Activated naive CD8-positive, alpha-beta T cell treated with anti-CD3 and anti-CD28 coated beads, Interleukin-2, amount 50 U/mL, for 16 hours (primary cell): ENCODE data around the gene TBCD.

Source experiments
- DNase-seq: peaks from one replicate; pipeline ENCODE4 v3.0.0-alpha.2; 2020; ENCODE audit warnings: low read depth, low spot score

TBCD gene

DNA sequence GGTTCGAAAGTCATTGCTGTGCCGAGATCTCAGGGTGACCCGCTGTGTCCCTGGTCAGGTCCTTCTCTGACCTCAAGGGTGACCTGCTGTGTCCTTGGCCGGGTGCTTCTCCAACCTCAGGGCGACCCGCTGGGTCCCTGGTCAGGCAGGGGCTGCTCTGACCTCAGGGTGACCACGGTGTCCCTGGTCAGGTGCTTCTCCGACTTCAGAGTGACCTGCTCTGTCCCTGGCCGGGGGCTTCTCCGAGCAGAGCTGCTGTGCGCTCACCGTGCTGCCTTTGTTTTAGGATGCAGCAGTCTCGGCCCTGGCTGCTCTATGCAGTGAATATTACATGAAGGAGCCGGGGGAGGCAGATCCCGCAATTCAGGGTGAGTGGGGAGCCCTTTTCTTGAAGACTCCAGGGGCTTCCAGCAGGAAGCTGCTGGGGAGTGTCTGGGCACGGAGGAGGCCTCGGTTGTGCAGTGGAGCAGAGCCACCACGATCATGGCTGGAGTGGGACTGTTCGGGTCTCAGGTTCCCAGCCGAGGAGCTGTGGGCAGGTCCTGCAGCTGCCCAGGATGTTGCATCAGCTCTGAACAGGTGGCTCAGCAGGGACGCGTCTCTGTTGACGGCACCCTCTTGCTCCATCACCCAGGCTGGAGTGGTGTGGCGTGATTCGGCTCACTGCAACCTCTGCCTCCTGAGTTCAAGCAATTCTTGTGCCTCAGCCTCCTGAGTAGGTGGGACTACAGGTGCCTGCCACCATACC, 171.7 kb downstream of the TBCD start:
- no peak for DNase-seq

DNA sequence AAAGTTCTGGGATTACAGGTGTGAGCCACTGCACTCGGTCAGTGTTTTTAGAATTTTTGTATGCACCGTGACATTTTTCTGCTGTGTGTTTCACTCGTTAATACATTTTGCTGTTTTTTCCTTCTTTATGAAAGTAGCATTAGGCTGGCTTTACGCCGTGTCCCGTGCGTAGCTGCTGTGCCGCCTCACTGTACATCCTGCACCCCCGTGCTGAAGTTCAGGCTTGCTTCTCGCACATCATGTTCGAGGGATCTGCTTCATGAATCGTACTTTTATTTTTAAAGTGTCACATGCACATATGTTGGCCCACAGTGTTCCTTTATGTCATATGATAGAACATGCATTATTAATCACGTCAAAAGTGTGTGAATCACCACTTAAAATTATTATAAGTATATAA, 172.3 kb downstream of the TBCD start:
- DNase-seq, result no peak

DNA sequence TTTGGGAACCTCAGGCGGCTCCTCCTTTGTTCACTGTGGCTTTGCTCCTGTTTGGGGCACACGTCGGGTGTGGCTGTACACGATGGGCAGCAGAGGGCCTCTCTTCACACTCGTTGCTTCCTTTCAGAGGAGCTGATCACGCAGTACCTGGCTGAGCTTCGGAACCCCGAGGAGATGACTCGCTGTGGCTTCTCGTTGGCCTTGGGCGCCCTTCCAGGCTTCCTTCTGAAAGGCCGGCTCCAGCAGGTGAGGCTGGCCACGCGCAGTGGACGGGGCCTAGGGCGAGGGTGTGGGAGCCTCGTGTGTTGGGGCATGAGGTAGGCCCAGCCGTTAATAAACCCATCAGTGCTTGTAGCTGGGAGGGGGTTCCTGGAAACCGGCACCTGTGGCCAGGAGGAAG, 172.9 kb downstream of the TBCD start:
- DNase-seq, result no peak

DNA sequence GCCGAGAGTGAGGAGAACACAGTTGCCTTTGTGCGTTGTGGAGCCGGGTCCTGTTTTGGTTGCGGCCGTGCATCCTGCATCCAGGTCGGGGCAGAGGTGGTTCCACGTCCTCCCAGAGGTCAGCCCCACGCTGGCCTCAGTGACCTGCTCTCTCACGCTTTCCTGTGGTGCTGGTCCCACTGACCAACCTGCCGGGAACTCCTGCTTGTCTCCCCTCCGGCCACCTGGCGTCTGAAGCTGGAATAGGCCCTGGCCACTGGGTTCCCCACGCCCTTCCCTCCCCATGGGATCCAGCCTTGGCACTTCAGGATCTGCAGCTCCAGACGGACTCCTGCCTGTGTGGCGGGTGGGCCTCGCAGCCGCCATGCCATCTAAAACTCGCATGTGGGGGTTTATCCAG, 173.5 kb downstream of the TBCD start:
- DNase-seq, result no peak

DNA sequence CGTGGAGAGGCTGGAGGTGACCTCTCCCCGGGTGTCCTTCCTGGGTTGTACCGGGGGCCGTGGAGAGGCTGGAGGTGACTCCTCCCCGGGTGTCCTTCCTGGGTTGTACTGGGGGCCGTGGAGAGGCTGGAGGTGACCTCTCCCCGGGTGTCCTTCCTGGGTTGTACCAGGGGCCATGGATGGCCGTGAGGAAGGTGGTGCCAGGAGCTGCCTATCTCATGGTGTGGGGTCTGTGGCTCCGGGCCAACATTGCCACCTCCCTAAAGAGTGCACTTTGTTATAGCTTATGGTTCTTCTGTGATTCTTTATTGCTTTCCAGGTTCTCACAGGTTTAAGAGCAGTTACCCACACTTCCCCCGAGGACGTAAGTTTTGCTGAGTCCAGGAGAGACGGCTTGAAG, 174.2 kb downstream of the TBCD start:
- DNase-seq, result no peak

DNA sequence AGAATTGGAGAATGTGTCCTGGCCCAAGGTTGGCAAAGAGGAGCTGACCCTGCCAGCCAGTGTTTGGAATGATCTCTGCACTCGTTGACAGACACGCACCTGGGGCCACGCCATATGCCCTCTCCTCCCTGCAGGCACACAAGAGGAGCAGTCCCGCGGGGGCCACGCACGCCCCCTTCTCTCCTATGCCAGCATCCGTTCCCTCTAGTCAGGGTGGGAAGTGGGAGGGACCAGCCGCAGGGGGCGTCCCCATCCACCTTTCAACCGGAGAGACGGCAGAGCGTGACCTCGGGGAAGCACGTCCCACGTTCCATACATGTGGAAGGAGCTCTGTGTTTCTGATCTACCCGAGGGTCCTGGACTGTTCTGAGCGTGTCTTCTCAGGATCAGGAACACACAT, 174.9 kb downstream of the TBCD start:
- no peak for DNase-seq

DNA sequence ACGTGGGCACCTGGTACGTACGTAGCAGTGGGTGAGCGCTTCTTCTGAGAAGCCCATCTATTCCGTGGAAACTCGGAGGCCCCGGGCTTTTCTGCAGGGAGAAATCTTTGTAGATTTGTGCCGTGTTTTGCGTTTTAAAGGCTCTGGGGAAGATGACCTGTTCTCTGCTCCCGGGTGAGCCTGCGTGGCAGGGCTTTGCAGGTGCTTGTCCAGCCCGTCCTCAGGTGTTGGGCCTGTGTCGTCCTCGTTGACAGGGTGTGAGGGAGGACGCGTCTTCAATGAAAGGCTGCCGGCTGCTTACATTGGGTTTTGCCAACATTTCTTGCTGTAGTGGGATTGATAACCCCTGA, 175.4 kb downstream of the TBCD start:
- no peak for DNase-seq

DNA sequence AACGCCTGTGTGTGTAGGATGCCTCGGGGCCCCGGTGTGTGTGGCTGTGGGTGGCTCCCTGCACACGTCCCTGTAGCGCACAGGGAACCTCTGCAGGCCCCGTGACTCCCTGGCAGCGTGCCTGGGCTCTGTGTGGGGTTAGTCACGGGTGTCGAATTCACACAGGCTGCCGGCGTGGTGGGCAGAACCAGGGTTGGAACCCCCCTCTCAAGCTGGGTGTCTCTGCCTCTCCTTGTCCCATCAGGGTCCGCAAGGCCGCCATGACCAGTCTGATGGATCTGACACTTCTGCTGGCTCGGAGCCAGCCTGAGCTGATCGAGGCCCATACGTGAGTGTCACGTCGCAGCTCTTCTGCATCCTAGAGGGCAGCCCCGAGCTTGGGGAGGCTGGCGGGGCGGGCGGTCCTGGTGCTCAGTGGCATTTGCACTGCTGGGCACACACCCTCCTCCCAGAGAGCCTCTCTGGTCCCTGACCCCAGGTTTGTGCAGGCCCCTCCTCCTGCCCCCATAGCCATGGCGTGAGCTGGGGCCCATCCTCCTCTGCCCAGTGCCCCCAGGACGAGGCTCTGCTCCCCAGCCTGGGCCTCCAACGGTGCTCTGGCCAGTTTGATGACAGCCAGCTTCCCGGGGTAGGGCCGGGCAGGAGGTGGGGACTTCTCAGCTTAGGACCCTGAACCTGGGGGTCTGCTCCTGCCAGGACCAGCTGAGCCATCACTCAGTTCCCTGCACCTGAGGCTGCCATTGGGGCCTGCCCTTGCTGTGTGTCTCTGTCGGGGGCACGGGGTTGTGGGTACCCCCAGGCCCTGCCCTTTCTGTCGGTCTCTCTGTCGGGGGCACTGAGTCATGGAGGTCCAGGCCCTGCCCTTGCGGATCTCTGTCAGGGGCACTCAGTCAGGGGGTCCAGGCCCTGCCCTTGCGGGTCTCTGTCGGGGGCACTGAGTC, 176.1 kb downstream of the TBCD start:
- no peak for DNase-seq

DNA sequence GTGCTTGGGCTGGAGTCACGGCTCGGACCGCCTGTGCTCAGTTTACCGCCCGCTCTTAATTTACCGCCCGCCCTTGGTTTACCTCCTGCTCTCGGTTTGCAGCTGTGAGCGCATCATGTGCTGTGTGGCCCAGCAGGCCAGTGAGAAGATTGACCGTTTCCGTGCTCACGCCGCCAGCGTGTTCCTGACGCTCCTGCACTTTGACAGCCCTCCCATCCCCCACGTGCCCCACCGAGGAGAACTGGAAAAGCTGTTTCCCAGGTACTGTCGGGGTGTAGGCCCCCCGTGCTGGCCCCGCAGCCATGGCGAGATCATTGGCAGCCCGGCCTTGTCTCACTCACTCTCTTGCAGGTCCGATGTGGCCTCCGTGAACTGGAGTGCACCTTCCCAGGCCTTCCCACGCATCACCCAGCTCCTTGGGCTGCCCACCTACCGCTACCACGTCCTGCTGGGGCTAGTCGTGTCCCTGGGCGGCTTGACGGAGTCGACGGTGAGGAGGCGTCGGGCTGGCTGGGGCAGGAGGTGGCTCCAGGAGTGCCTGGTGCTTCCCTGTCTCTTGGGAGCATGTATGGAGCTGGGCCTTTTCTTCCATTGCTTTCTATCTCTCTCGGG, 177.3 kb downstream of the TBCD start:
- no peak for DNase-seq

DNA sequence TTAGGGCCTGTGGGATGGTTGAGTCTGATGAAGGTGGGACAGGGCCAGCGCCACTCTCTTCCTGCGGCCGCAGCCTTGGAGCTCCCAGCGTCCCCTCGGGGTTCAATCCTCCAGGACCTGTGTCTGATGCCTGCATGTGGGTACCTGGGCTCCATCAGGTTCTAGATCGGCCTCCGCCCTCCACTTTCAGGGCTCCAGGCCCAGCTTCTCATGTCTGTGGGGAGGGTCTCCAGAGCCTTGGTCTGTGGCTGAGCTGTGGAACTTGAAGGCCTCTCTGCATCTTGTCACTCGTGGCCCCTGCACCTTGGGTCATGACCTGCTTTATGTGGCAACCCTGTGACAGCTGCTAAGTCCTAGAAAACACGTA, 177.8 kb downstream of the TBCD start:
- DNase-seq, result no peak

DNA sequence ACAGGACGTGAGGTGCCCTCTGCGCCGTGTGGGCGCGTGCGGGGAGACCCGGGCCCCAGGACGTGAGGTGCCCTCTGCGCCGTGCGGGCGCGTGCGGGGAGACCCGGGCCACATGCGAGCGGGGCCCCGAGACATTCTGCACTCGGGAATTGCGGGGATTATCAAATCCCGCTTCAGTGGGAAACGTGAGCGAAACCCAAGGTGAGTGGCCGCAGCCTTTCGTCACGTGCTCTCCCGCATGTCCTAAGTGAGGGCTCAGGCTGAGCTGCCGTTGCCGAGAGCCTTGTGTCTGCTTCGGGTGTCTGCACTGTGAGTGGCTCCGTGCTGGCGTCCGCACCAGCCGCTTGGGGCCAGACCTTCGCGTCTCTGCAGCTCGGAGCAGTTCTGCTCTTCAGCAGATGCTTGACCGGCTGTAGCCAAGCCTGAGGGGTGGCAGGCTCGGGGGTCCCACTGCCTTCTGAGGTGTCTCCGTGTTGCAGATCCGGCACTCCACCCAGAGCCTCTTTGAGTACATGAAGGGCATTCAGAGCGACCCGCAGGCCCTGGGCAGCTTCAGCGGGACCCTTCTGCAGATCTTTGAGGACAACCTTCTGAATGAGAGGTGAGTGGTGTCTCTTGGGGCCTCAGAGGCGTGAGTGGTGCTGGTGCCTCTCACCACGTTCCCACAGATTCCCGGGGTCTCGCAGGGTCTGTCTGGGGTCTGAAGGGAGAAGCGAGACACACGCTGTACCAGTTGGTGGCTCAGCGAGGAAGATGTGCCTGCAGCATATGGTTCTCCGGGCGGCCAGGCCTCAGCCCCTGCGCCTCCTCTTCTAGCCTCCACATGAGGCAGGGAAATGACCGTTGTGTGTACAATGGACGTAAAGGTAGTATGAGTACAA, 178.4 kb downstream of the TBCD start:
- DNase-seq, result no peak

DNA sequence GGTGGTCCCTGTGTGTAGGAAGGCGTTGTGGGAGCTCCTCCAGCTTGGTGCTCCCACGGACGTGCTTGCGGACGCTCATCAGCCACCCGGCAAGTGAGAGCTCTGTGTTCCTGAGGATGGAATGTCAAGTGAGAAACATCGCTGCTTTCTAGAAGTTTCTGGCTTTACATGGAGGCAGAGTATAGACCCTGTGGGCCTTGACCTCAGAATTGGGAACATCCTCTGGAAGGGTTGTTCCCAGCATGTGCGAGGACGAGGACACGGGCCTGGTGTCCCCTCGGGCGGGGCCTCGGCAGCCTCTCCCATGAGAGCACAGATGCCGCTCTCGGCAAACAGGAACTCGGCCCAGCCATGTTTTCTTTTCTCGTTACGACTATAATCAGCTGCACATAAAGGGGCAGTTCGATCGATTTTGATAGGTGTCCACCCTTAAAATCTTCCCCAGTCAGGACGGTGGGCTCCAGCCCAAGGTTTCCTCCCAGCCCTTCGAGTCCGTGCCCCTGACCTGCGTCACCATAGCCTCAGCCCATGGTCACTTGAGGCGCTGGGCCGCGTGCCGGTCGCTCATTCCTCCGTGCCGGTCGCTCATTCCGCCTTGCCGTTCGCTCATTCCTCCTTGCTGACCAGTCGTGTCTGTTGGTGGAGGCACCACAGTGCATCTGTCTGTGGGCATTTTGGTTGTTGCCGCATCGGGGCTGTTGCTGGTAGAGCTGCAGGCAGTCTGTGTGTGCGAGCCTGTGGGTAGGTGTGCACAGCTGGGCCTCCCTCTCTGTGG, 179.2 kb downstream of the TBCD start:
- no peak for DNase-seq

DNA sequence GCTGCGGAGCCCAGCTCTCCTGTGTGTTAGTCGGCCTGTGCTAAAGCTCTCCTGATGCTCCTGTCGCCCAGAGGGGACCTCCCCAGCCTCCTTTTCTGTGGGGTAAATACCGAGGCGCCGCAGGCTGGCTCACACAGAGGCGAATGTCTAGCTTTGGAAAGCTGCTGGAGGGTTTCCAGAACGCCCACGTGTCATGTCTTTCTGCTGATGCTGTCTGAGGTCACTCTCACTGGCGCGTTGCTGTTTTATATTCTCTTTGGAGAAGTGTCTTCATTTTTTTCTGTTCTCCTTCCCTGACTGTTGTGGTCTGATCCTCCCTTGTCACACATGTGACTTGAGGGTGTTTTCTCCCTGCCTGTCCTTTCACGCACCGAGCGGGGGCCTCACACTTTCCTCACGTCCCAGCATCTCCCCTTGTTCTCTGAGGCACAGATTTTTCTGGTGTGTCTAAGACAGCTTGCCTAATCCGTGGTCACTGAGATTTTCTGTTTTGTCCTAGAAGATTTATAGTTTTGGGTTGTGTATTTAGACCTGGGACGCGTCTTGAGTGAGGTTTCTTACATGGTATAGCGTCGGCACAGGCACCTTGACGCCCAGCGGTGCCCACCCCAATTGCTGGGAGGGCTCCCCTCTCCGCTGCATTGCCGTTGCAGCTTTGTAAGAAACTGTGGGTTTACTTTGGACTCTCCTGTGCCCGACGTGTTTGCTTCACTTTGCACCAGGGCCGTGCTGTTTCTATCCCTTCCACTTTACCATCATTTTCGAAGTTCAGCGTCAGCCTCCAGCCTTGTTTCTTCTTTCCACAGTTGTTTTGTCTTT, 180.0 kb downstream of the TBCD start:
- no peak for DNase-seq

DNA sequence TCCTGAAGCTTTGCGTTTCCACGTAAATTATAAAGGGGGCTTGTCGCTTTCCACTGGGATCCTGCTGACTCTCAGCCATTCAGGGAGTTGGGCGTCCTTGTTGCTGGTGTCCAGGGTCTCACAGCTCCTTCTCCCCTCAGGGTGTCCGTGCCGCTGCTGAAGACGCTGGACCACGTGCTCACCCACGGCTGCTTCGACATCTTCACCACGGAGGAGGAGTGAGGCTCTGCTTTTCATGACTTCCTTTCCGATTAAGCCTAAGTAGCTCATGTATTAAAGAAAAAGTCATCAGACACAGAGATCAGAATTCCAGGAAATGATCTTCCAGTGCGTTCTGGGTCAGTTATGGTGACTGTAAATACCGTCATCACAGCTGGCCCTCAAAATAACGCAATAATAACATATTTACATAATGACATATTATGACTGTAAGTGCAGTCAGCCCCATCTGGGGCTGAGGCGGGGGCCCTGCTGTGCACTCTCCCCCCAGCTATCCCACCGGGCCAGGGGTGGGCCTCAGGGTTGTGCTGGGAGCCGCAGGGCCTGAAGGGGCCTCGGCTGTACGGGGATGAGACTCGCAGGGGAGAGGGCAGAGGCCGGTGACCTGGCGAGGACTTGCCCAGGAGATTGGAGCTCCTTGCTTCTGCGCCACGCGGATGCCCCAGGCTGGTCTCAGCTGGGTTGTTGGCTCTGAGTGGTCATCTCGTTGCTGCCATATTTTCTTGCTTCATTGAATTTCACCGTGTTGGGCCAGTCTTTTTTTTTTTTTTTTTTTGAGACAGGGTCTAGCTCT, 180.8 kb downstream of the TBCD start:
- no peak for DNase-seq

DNA sequence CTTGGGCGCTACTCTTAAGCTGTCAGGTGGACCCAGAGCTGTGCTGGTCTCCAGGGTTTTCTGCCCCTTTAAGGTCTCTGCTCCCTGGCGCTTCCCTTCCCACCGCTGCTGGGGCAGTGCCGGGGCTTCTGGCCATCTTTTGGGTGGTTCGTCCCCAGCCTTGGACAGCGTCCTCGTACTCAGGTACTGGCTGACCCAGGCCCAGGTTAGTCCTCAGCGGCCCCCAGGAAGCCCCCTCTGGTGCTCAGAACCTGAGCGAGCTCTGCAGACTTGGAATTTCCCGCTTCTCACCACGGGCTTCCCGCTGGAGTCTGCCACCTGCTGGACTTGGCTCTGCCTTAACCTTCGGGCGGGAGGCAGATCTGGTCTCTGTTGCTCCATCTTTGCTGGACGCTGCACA, 182.0 kb downstream of the TBCD start:
- no peak for DNase-seq

DNA sequence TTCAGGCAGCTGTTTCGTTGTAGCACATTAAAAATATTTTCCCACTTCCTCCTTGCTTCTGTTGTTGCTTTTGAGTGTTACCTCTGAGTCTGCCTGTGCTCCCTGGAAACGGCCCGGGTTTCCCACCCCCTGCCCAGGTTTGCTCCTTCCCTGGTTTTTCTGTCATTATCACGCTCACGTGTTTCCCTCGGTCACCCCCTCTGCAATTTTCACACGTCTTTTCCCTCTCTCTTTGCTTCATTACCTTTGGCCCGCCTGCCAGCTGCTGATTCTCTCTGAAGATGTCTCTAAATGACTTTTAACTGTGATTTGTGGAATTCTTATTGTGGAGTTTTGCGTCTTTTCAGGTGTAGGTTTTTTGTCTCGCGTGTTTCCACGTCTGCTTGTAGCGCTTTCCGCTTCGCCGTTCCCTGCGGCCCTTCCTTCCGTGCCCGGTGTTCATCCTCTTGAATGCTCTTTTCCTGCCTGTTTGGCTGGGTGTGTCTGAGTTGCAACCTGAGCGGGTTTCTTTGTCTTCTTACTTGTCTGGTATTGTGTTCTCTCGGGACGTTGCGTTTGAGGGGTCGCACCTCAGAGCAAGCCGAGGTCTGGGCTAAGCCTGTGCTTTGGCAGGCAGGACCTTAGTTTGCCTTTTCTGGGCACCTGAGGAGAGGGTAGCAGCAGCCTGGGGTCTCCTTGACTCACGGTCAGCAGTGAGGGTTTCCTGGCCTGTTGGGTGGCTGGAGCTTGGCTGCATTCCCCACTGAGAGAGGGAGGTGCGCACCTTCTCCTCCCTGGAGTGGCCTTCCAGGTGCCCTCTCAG, 184.3 kb downstream of the TBCD start:
- DNase-seq, result no peak

DNA sequence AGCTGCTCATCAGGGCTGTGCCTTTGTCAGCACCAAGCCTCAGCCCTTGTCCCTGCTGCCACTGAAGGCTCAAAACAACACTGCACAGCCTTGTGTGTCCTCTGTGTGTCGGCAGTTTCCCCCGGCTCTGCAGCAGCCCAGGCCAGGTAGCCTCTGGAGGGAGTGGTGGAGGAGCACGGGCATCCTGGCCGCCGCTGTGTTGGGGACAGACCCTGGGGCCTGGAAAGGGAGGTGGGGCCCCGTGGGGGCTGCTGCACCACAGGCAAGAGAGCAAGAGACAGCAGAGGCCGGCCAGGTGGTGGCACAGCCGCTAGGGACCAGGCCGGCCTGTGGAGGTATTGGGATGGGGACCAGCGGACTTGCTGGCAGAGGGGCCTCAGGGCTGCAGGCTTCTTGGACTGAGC, 184.9 kb downstream of the TBCD start:
- no peak for DNase-seq
